H1 (cell line): ENCODE data around the gene ADH4. TPM values are rescaled to one million over a fixed set of nuclear protein-coding genes. Genes with fewer than 3 reads are reported as not detected.

Experiments
- CTCF ChIA-PET: fragments of 300-600 bp; sonication (Branson Sonifier 250); formaldehyde crosslinking; loops from one replicate; lab custom pipeline; 2021; ENCODE audit not compliant: partially characterized antibody; lab: Charles Lee
- POLR2A ChIA-PET: fragments of 300-600 bp; sonication (Branson Sonifier 250); formaldehyde crosslinking; loops from one replicate; lab custom pipeline; 2021; ENCODE audit warnings: inconsistent platforms; ENCODE audit not compliant: partially characterized antibody; lab: Charles Lee
- DNase-seq, 2 experiments: peaks; one replicate each; pipeline versions ENCODE4 v3.0.0 to v3.0.0-alpha.2; 2010 to 2022; ENCODE audit warnings: low spot score in 2 of 2, low read depth in 1 of 2, mixed read lengths in 1 of 2
- FAIRE-seq: peaks from 2 replicates; lab custom pipeline; 2011; peaks lifted over from hg19 to GRCh38; lab: Jason Lieb, UNC
- H2AFZ ChIP-seq: 2 replicates; pipeline ENCODE4 v1.8.1; 2012; ENCODE audit warnings: low read length, inconsistent platforms
- H2AK5ac ChIP-seq: 2 replicates; pipeline ENCODE4 v1.6.1; 2013; ENCODE audit warnings: low read depth, low read length
- H2BK120ac ChIP-seq: replicated peaks from 2 replicates; pipeline ENCODE3; 2013; ENCODE audit warnings: low read depth, low read length, inconsistent platforms
- H2BK12ac ChIP-seq: 2 replicates; pipeline ENCODE4 v1.6.1; 2013; ENCODE audit warnings: low read depth, low read length
- H2BK15ac ChIP-seq: 2 replicates; pipeline ENCODE4 v1.6.1; 2013; ENCODE audit warnings: low read length
- H2BK20ac ChIP-seq: 2 replicates; pipeline ENCODE4 v1.6.1; 2013; ENCODE audit warnings: low read length
- H2BK5ac ChIP-seq: 2 replicates; pipeline ENCODE4 v1.6.1; 2013; ENCODE audit warnings: low read depth, low read length
- H3K14ac ChIP-seq: 2 replicates; pipeline ENCODE4 v1.6.1; 2013; ENCODE audit warnings: inconsistent platforms; ENCODE audit not compliant: insufficient read length
- H3K18ac ChIP-seq: 2 replicates; pipeline ENCODE4 v1.6.1; 2013; ENCODE audit warnings: low read length; ENCODE audit errors: extremely low read depth
- H3K23ac ChIP-seq: 2 replicates; pipeline ENCODE4 v1.6.1; 2013; ENCODE audit warnings: inconsistent platforms; ENCODE audit not compliant: insufficient read length
- H3K23me2 ChIP-seq: 2 replicates; pipeline ENCODE4 v1.6.1; 2013; ENCODE audit warnings: low read depth, low read length
- H3K27ac ChIP-seq: 2 replicates; pipeline ENCODE4 v1.6.1; 2011; ENCODE audit warnings: low read depth, low read length, inconsistent platforms
- H3K27me3 ChIP-seq, 4 experiments: replicated peaks in 1 of 4; 1 replicate in 1 of 4; 2 replicates in 3 of 4; pipeline versions ENCODE4 v1.6.1 to v1.8.1; 2011 to 2013; ENCODE audit warnings: low read length in 3 of 4, mild to moderate bottlenecking in 3 of 4, inconsistent platforms in 2 of 4, mixed read lengths in 2 of 4, moderate library complexity in 1 of 4; ENCODE audit not compliant: control insufficient read depth in 3 of 4, insufficient read depth in 3 of 4; ENCODE audit errors: extremely low read depth in 1 of 4
- H3K36me3 ChIP-seq, 4 experiments: 2 replicates each; pipeline versions ENCODE4 v1.6.1 to v1.8.1; 2011 to 2013; ENCODE audit warnings: mild to moderate bottlenecking in 4 of 4, low read length in 3 of 4, moderate library complexity in 2 of 4, control low read depth in 1 of 4, inconsistent platforms in 1 of 4; ENCODE audit not compliant: insufficient read depth in 4 of 4, control insufficient read depth in 2 of 4
- H3K4ac ChIP-seq: replicated peaks from 2 replicates; pipeline ENCODE3; 2013; ENCODE audit warnings: low read length, low read depth, mixed read lengths, inconsistent platforms; ENCODE audit not compliant: insufficient read length
- H3K4me1 ChIP-seq, 4 experiments: replicated peaks in 1 of 4; 1 replicate in 1 of 4; 2 replicates in 3 of 4; pipeline versions ENCODE4 v1.6.1 to v1.8.1; 2011 to 2013; ENCODE audit warnings: low read length in 3 of 4, inconsistent platforms in 2 of 4, mixed read lengths in 1 of 4; ENCODE audit not compliant: insufficient read depth in 4 of 4, control insufficient read depth in 3 of 4
- H3K4me2 ChIP-seq, 2 experiments: 2 replicates each; pipeline versions ENCODE4 v1.6.1 to v1.8.1; 2011 to 2013; ENCODE audit warnings: low read depth in 2 of 2, low read length in 2 of 2, control low read depth in 1 of 2, inconsistent platforms in 1 of 2, mild to moderate bottlenecking in 1 of 2; ENCODE audit not compliant: insufficient read depth in 1 of 2
- H3K4me3 ChIP-seq, 4 experiments: fragments of 200-600, 300-600 bp in 1 of 4; sonication (generic), shearing (Covaris generic), sonication (Bioruptor Twin) in 1 of 4; 2 replicates each; pipeline versions ENCODE4 v1.5.1 to v1.8.1; 2011 to 2016; ENCODE audit warnings: low read length in 4 of 4, low read depth in 3 of 4, control low read depth in 2 of 4, inconsistent platforms in 2 of 4, mild to moderate bottlenecking in 2 of 4, mixed read lengths in 1 of 4, moderate library complexity in 1 of 4; ENCODE audit not compliant: insufficient read depth in 2 of 4; ENCODE audit errors: extremely low read depth in 1 of 4
- H3K56ac ChIP-seq: replicated peaks from 2 replicates; pipeline ENCODE3; 2013; ENCODE audit warnings: low read depth, mild to moderate bottlenecking, mixed read lengths, low read length, inconsistent platforms; ENCODE audit not compliant: insufficient read length
- H3K79me1 ChIP-seq: 2 replicates; pipeline ENCODE4 v1.6.1; 2013; ENCODE audit warnings: low read depth, low read length, control low read depth
- H3K79me2 ChIP-seq, 2 experiments: 2 replicates each; pipeline versions ENCODE4 v1.6.1 to v1.8.1; 2012 to 2013; ENCODE audit warnings: low read length in 2 of 2, mild to moderate bottlenecking in 2 of 2, inconsistent platforms in 1 of 2; ENCODE audit not compliant: insufficient read depth in 2 of 2, control insufficient read depth in 1 of 2
- H3K9ac ChIP-seq, 4 experiments: replicated peaks in 1 of 4; 1 replicate in 1 of 4; 2 replicates in 3 of 4; pipeline versions ENCODE4 v1.6.1 to v1.8.1; 2011 to 2013; ENCODE audit warnings: low read depth in 3 of 4, low read length in 3 of 4, control low read depth in 2 of 4, mild to moderate bottlenecking in 2 of 4, moderate library complexity in 2 of 4, inconsistent platforms in 1 of 4; ENCODE audit errors: extremely low read depth in 1 of 4
- H3K9me3 ChIP-seq, 2 experiments: 2 replicates each; pipeline versions ENCODE4 v1.6.1 to v1.8.1; 2012 to 2013; ENCODE audit warnings: mild to moderate bottlenecking in 2 of 2, moderate library complexity in 2 of 2, control low read depth in 1 of 2, inconsistent platforms in 1 of 2, low read depth in 1 of 2, low read length in 1 of 2, mixed read lengths in 1 of 2; ENCODE audit not compliant: insufficient read depth in 2 of 2
- H4K20me1 ChIP-seq, 2 experiments: replicated peaks in 1 of 2; 2 replicates each; pipeline versions ENCODE3 to v1.8.1; 2011 to 2013; ENCODE audit warnings: inconsistent platforms in 2 of 2, low read length in 2 of 2, mild to moderate bottlenecking in 1 of 2; ENCODE audit not compliant: insufficient read depth in 2 of 2, control insufficient read depth in 1 of 2
- H4K5ac ChIP-seq: 2 replicates; pipeline ENCODE4 v1.6.1; 2013; ENCODE audit warnings: low read length, low read depth, mixed read lengths, inconsistent platforms; ENCODE audit not compliant: insufficient read length
- H4K8ac ChIP-seq: 2 replicates; pipeline ENCODE4 v1.8.0; 2013; ENCODE audit warnings: mild to moderate bottlenecking, moderate library complexity, low read length, inconsistent platforms; ENCODE audit not compliant: insufficient read depth; ENCODE audit errors: extremely low read depth
- H4K91ac ChIP-seq: replicated peaks from 2 replicates; pipeline ENCODE3; 2013; ENCODE audit warnings: low read length, mixed read lengths, inconsistent platforms; ENCODE audit not compliant: insufficient read length
- BACH1 ChIP-seq: IDR thresholded peaks from 2 replicates; pipeline ENCODE4 v1.6.1; 2012; ENCODE audit warnings: low read length, improper control_type of control experiment
- CREB1 ChIP-seq: IDR thresholded peaks from 2 replicates; pipeline ENCODE4 v1.6.1; 2012; ENCODE audit warnings: inconsistent platforms
- GABPA ChIP-seq: IDR thresholded peaks from 2 replicates; pipeline ENCODE4 v1.6.1; 2011; ENCODE audit warnings: mild to moderate bottlenecking, low read length, moderate library complexity, borderline replicate concordance; ENCODE audit not compliant: insufficient read depth
- HDAC2 ChIP-seq, 2 experiments: fragments of 300-600 bp in 1 of 2; sonication (generic) in 1 of 2; IDR thresholded peaks; 2 replicates each; pipeline ENCODE4 v1.6.1; 2011 to 2012; ENCODE audit warnings: low read depth in 2 of 2, low read length in 2 of 2, mild to moderate bottlenecking in 2 of 2, moderate library complexity in 2 of 2, borderline replicate concordance in 1 of 2, inconsistent platforms in 1 of 2
- KDM1A ChIP-seq: fragments of 200-600, 300-600 bp; sonication (generic); IDR thresholded peaks from 2 replicates; pipeline ENCODE4 v1.7.1; 2016; ENCODE audit warnings: mild to moderate bottlenecking, low read length, borderline replicate concordance
- KDM4A ChIP-seq: IDR thresholded peaks from one replicate; pipeline ENCODE4 v1.7.1; 2012; ENCODE audit warnings: low read depth, mild to moderate bottlenecking, moderate library complexity, low read length, inconsistent platforms; ENCODE audit not compliant: severe bottlenecking
- POU5F1 ChIP-seq: IDR thresholded peaks from 2 replicates; pipeline ENCODE4 v1.6.1; 2011; ENCODE audit warnings: low read depth, mild to moderate bottlenecking, low read length, moderate library complexity
- RAD21 ChIP-seq, 2 experiments: IDR thresholded peaks in 1 of 2; conservative IDR thresholded peaks in 1 of 2; 2 replicates each; pipeline ENCODE4 v1.6.1; 2011; ENCODE audit warnings: low read depth in 2 of 2, low read length in 2 of 2, improper control_type of control experiment in 1 of 2, inconsistent platforms in 1 of 2, mild to moderate bottlenecking in 1 of 2, moderate library complexity in 1 of 2
- SAP30 ChIP-seq: fragments of 300-600 bp; sonication (generic); IDR thresholded peaks from 2 replicates; pipeline ENCODE4 v1.7.1; 2012; ENCODE audit warnings: low read length, moderate library complexity, mild to moderate bottlenecking, inconsistent platforms; ENCODE audit not compliant: insufficient read depth, insufficient replicate concordance
- SIRT6 ChIP-seq: IDR thresholded peaks from one replicate; pipeline ENCODE4 v1.7.1; 2012; ENCODE audit warnings: low read length, inconsistent platforms
- SP4 ChIP-seq: IDR thresholded peaks from 2 replicates; pipeline ENCODE4 v1.6.1; 2012; ENCODE audit warnings: low read length, inconsistent platforms
- TBP ChIP-seq: IDR thresholded peaks from 2 replicates; pipeline ENCODE4 v1.6.1; 2011; ENCODE audit warnings: low read depth, low read length, improper control_type of control experiment
- TCF12 ChIP-seq: IDR thresholded peaks from 2 replicates; pipeline ENCODE4 v1.6.1; 2011; ENCODE audit warnings: low read depth, mild to moderate bottlenecking, low read length
- WGBS, 2 experiments: shearing (Covaris generic) in 1 of 2; methylation state at CpG; one replicate each; pipeline versions ENCODE4 v1.1.6 to v1.1.7; 2013 to 2015; ENCODE audit warnings: low lambda C conversion rate in 2 of 2, mixed read lengths in 2 of 2, inconsistent platforms in 1 of 2, low coverage in 1 of 2, missing lambda C conversion rate in 1 of 2; ENCODE audit not compliant: insufficient replicate concordance in 2 of 2, insufficient coverage in 1 of 2, insufficient read length in 1 of 2; ENCODE audit errors: extremely low coverage in 1 of 2, missing lambda C conversion rate in 1 of 2; 5-methylcytosine and 5-hydroxymethylcytosine counted together
- polyA plus RNA-seq, 7 experiments: library from polyadenylated mRNA; depleted of rRNA in 3 of 7; stranded (reverse) in 5 of 7; unstranded in 2 of 7; fragments of >200 nt in 5 of 7; fragments of 200-250 nt in 2 of 7; gene quantifications; 1 replicate in 5 of 7; 2 replicates in 1 of 7; 4 replicates in 1 of 7; pipeline versions ENCODE4 v1.2.1 to v1.2.3, GENCODE V29; 2011 to 2013; ENCODE audit warnings: missing spikeins in 2 of 7, mixed read lengths in 2 of 7
- total RNA-seq: library from RNA; stranded (reverse); fragmentation: NEBNext Ultra II Directional; extraction: Animal tissue kit (Norgen Biotek cat#: 25700); gene quantifications from 2 replicates; pipeline ENCODE4 v1.2.1, GENCODE V29; 2021
- TF ChIP-seq, protein P1 (sequence below): IDR thresholded peaks from 2 replicates; pipeline ENCODE4 v1.6.1; 2011; ENCODE audit warnings: low read length, improper control_type of control experiment

Gene ADH4
- total and polyA plus RNA-seq, 2 of the 8 experiments (the other 6 are each of a cell fraction or from before 2014, with no cell fraction given), result not detected

DNA sequence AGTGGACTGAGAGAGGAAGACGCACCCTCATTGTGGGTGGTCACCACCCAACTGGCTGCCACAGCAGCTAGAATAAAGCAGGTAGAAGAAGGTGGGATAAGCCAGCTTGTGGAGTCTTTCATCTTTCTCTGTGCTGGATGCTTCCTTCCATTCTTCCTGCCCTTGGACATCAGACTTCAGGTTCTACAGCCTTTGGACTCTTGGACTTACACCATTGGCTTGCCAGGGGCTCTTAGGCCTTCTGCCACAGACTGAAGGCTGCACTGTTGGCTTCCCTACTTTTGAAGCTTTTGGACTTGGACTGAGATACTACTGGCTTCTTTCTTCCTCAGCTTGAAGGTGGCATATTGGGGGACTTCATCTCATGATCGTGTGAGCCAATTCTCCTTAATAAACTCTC is 41.5 kb upstream of the ADH4 start:
- Histone ChIP-seq H3K27me3 (no peaks in the 10 kb centered on the region), H4K5ac (no peak overlapping the region), H3K4ac (no peak overlapping the region), H4K20me1 (no peaks in the 10 kb centered on the region), H3K79me2 (no peaks in the 10 kb centered on the region), H3K9me3 (peaks cover 3 to 11% of the 10 kb centered on the region in 2 experiments), H3K4me2 (no peak overlapping the region), H2BK5ac (no peak overlapping the region), H3K18ac (no peak overlapping the region), H2AFZ (no peak overlapping the region), H4K91ac (no peak overlapping the region), H3K23me2 (no peaks in the 10 kb centered on the region), H3K79me1 (no peaks in the 10 kb centered on the region), H2BK120ac (no peak overlapping the region), H4K8ac (no peak overlapping the region), H2BK15ac (no peak overlapping the region), H3K27ac (no peak overlapping the region), H2BK20ac (no peak overlapping the region), H3K14ac (no peak overlapping the region), H2BK12ac (no peak overlapping the region), H3K9ac (no peak overlapping the region), H3K4me1 (no peaks in the 10 kb centered on the region), H3K36me3 (no peaks in the 10 kb centered on the region), H3K56ac (no peak overlapping the region), H3K23ac (no peak overlapping the region), H2AK5ac (no peak overlapping the region), H3K4me3 (no peak overlapping the region)
- POLR2A ChIA-PET, result no interaction called here
- CTCF ChIA-PET, result no interaction called here
- 97% methylated on average over 2 of the region's 2 CpGs; no CpG with 5 or more reads in 1 of the 2 experiments for WGBS, 2 experiments
- no peak for FAIRE-seq
- DNase-seq, result no peak
- TF ChIP-seq KDM4A (no peak), GABPA (no peak), BACH1 (no peak), TCF12 (no peak), CREB1 (no peak), RAD21 (IDR thresholded peaks at IDR 0.05 in 1 of 2, conservative IDR thresholded peaks at IDR 0.05 in 1 of 2; ENCODE audit: low read depth in 2 of 2, low read length in 2 of 2) (no peak), KDM1A (no peak), SP4 (no peak), SIRT6 (no peak), POU5F1 (no peak), HDAC2 (IDR thresholded peaks at IDR 0.05; ENCODE audit: borderline replicate concordance in 1 of 2, low read depth in 2 of 2, low read length in 2 of 2) (no peak), TBP (no peak), SAP30 (no peak)
- TF ChIP-seq, protein P1, sequence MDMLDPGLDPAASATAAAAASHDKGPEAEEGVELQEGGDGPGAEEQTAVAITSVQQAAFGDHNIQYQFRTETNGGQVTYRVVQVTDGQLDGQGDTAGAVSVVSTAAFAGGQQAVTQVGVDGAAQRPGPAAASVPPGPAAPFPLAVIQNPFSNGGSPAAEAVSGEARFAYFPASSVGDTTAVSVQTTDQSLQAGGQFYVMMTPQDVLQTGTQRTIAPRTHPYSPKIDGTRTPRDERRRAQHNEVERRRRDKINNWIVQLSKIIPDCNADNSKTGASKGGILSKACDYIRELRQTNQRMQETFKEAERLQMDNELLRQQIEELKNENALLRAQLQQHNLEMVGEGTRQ, result no peak
